Calu3 (cell line): ENCODE results near the gene PATL2. TPM values are rescaled to one million over a fixed set of nuclear protein-coding genes. Genes with fewer than 3 reads are reported as not detected.
A peak's percentile ranks its signal among the peaks of the same experiment; 100 is the strongest.

ENCODE experiments used
- BruUV-seq: library from RNA; stranded (reverse); fragments of 400-500 nt; replicated peaks from 2 replicates; lab custom pipeline; 2021; lab: Mats Ljungman, UMichigan
- CTCF ChIA-PET: fragments of 300-600 bp; sonication (Branson Sonifier 250); formaldehyde crosslinking; loops from one replicate; lab custom pipeline; 2022; ENCODE audit warnings: antibody characterized with exemption; lab: Charles Lee
- DNase-seq: peaks from one replicate; pipeline ENCODE4 v3.0.0; 2022
- H3K27ac Mint-ChIP-seq: one replicate; pipeline ENCODE4 v1.8.0; 2022; ENCODE audit warnings: mixed read lengths; ENCODE audit not compliant: unreplicated experiment
- H3K27me3 Mint-ChIP-seq: one replicate; pipeline ENCODE4 v1.8.0; 2022; ENCODE audit warnings: mixed read lengths; ENCODE audit not compliant: unreplicated experiment
- H3K36me3 Mint-ChIP-seq: one replicate; pipeline ENCODE4 v1.8.0; 2022; ENCODE audit warnings: mild to moderate bottlenecking, moderate library complexity, mixed read lengths; ENCODE audit not compliant: insufficient read depth, unreplicated experiment
- H3K4me1 Mint-ChIP-seq: one replicate; pipeline ENCODE4 v1.8.0; 2022; ENCODE audit warnings: mild to moderate bottlenecking, low read depth, mixed read lengths; ENCODE audit not compliant: unreplicated experiment
- H3K4me3 Mint-ChIP-seq: one replicate; pipeline ENCODE4 v1.8.0; 2022; ENCODE audit warnings: mild to moderate bottlenecking, low read depth, moderate library complexity, mixed read lengths; ENCODE audit not compliant: unreplicated experiment
- H3K9me3 Mint-ChIP-seq: one replicate; pipeline ENCODE4 v1.8.0; 2022; ENCODE audit warnings: low read depth, mixed read lengths; ENCODE audit not compliant: unreplicated experiment
- intact Hi-C: fragments of 100-400 bp; cut with micrococcal nuclease; formaldehyde crosslinking; loops from one replicate; pipeline ENCODE4 v1.10.0; 2022; ENCODE audit not compliant: unreplicated experiment
- total RNA-seq: library from RNA; stranded (reverse); gene quantifications from 2 replicates; pipeline ENCODE4 v1.2.3, GENCODE V29; 2022
- TF ChIP-seq, protein P1 (sequence below): fragments of 200-600 bp; IDR thresholded peaks from one replicate; pipeline ENCODE4 v1.8.0; 2022; ENCODE audit warnings: antibody characterized with exemption; ENCODE audit not compliant: unreplicated experiment

Gene PATL2
- total RNA-seq, 1 experiment from 2014 or later: 1.7 TPM

GRCh38 chr15:44657378-44657777 is 53.7 kb downstream of the PATL2 start:
- Mint-ChIP-seq H3K27ac (no peak overlapping the region), H3K36me3 (peaks cover 13% of the 10 kb centered on the region), H3K27me3 (no peaks in the 10 kb centered on the region), H3K9me3 (no peaks in the 10 kb centered on the region), H3K4me3 (no peak overlapping the region), H3K4me1 (no peaks in the 10 kb centered on the region)
- CTCF ChIA-PET: interaction anchor here (1.1 kb wide), 1 partner anchor 59 kb away, joined by 3 read pairs; no protein-coding TSS in a partner anchor
- DNase-seq: no peak
- TF ChIP-seq, protein P1, sequence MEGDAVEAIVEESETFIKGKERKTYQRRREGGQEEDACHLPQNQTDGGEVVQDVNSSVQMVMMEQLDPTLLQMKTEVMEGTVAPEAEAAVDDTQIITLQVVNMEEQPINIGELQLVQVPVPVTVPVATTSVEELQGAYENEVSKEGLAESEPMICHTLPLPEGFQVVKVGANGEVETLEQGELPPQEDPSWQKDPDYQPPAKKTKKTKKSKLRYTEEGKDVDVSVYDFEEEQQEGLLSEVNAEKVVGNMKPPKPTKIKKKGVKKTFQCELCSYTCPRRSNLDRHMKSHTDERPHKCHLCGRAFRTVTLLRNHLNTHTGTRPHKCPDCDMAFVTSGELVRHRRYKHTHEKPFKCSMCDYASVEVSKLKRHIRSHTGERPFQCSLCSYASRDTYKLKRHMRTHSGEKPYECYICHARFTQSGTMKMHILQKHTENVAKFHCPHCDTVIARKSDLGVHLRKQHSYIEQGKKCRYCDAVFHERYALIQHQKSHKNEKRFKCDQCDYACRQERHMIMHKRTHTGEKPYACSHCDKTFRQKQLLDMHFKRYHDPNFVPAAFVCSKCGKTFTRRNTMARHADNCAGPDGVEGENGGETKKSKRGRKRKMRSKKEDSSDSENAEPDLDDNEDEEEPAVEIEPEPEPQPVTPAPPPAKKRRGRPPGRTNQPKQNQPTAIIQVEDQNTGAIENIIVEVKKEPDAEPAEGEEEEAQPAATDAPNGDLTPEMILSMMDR: no peak
- intact Hi-C loops: no loop called here
- BruUV-seq: no TSS peak

GRCh38 chr15:44656913-44657312 is 54.2 kb downstream of the PATL2 start:
- intact Hi-C loops: no loop called here
- Mint-ChIP-seq H3K4me1 (no peaks in the 10 kb centered on the region), H3K36me3 (peaks cover 13% of the 10 kb centered on the region), H3K9me3 (no peaks in the 10 kb centered on the region), H3K4me3 (no peak overlapping the region), H3K27ac (no peak overlapping the region), H3K27me3 (no peaks in the 10 kb centered on the region)
- no TSS peak for BruUV-seq
- CTCF ChIA-PET: interaction anchor here (1.1 kb wide), 1 partner anchor 59 kb away, joined by 3 read pairs; no protein-coding TSS in a partner anchor
- DNase-seq: no peak
- TF ChIP-seq, protein P1: no peak

DNA sequence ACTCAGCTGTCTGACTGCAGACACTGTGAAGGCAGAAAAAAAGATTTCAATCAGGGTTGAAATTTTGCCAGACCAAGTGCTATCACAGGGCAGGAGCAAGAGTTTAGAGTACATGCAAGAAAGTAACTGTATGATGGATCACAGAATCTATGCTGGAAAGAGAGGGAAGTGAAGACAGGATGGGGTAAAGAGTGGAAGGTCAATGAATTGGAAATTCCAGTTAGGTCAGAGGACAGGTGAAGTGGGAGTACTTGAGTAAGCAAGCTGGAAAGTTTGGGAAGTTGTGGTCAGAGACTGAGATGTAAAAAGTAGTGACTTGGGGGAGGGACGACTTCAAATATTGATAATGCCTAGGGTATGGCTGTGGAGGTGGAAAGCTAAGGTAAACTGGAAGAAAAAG is 54.8 kb downstream of the PATL2 start:
- intact Hi-C loops: no loop called here
- no TSS peak for BruUV-seq
- Mint-ChIP-seq H3K9me3 (no peaks in the 10 kb centered on the region), H3K36me3 (peaks cover 15% of the 10 kb centered on the region), H3K27ac (peak overlapping the region; percentile 42), H3K4me1 (no peaks in the 10 kb centered on the region), H3K27me3 (no peaks in the 10 kb centered on the region), H3K4me3 (no peak overlapping the region)
- no peak for DNase-seq
- CTCF ChIA-PET: no interaction called here
- TF ChIP-seq, protein P1: no peak

DNA sequence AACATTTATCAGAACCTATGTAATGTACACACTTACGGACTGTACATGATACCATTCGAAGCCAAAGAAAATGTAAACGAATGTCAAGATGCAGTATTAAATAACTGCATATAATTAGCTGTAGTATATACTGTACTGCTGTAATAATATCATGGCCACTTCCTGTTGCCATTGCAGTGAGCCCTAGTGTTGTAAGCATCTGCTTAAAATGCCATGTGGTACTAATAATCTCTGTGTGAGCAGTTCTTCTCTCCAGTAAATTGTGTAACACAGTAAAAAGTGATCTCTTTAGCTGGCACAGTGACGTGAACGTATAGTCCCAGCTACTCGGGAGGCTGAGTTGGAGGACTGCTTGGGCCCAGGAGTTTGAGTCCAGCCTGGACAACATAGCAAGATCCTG is 56.3 kb downstream of the PATL2 start:
- no peak for DNase-seq
- intact Hi-C loops: no loop called here
- TF ChIP-seq, protein P1: no peak
- Mint-ChIP-seq H3K27ac (no peak overlapping the region), H3K27me3 (no peaks in the 10 kb centered on the region), H3K36me3 (peaks cover 17% of the 10 kb centered on the region), H3K4me3 (no peak overlapping the region), H3K4me1 (no peaks in the 10 kb centered on the region), H3K9me3 (no peaks in the 10 kb centered on the region)
- BruUV-seq: no TSS peak
- CTCF ChIA-PET: no interaction called here
